HG02970 (cell line): ENCODE results near the gene SETD1B.

Source experiments
- ATAC-seq: cut with Tn5 transposase; IDR thresholded peaks from one replicate; pipeline ENCODE4 v1.9.1; 2021; ENCODE audit warnings: mild to moderate bottlenecking, moderate library complexity, moderate number of reproducible peaks; ENCODE audit not compliant: unreplicated experiment, low FRiP score

Gene SETD1B

DNA sequence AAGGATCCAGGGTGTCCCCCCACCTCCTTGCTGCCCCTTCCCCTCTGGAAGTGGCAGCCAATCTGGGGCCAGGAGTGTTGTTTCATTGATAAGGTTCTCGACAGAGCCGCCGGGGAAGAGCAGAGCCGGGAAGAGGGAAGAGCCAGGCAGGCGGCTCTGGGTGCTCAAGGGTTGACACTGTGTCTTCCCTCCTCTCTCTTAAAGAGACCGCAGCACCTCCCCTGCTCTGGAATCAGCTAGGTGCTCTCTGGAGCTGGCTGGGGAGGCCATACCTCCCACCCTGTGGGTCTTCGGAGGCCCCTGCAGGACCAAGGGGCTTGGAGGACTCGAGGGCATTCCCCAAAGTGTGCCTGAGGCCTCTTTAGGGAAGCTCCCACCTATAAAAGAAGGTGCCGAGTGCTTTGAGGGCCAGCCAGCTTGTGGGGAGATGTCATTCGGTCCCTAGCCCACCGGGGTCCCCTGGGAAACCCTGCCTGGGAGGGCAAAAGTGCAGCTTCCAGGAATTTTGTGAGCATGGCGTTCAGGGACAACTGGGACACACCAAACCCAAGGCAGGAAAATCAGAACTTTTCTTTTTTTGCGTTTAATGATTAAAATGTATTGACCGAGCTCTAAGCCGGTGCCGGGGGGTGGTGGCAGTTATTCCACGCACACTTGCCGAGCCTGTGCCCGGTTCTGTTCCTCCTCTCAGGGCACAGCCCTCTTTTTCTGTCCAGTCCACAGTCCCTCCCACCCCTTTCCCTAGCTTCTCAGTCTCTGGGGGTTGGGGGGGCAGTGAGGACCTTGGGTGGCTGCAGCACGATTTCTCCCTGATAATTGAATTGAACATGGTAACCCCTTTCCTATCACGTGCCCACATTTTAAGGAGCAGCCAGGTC is 3.0 kb downstream of the SETD1B start:
- no peak for ATAC-seq

DNA sequence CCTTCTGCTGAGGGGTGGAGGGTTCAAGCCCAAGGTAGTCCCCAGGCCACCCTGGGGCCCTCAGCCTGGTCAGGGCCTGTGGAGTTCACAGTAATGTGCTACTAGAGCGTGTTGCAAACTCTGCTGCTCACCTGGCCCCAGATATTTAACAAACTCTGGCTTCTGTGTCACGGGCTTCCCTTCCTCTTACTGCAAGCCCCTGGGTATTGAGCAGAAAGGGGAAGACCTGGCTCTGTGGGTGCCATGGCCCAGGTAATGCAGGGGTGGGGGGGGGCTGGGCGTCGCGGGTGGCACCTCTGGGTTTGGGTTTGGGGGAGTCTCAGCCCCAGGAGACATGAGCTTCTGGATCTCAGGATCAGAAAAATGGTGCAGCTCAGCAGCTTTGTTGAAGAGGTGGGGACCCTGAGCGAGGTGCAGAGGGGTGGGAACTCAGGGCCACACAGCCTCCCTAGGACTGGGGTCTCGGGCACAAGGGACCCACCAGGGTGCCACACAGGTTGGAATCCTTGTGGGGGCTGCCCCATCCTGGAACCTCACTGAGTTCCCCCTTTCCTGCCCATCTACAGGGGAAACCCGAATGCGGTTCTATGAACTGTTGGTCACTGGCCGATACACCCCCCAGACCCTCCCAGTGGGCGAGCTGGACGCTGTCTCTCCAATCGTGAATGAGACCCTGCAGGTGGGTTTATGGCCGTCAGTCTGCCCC is 4.0 kb downstream of the SETD1B start:
- ATAC-seq: no peak

- no peak for ATAC-seq
These were observed 4.8 kb downstream of the SETD1B start for GRCh38 chr12:121808623-121809022.

DNA sequence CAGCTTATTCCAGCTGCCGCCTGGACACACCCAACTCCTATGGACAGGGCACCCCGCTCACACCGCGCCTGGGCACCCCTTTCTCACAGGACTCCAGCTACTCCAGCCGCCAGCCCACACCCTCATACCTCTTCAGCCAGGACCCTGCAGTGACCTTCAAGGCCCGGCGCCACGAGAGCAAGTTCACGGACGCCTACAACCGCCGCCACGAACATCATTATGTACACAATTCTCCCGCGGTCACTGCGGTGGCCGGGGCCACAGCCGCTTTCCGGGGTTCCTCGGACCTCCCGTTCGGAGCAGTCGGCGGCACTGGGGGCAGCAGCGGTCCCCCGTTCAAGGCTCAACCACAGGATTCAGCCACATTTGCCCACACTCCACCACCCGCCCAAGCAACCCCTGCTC is 5.9 kb downstream of the SETD1B start:
- ATAC-seq: no peak

GRCh38 chr12:121810234-121810817 is 6.5 kb downstream of the SETD1B start:
- no peak for ATAC-seq

- ATAC-seq: no peak
These were observed 7.1 kb downstream of the SETD1B start for GRCh38 chr12:121810833-121811433.

- ATAC-seq: no peak
These were observed 7.9 kb downstream of the SETD1B start for GRCh38 chr12:121811434-121812319.

DNA sequence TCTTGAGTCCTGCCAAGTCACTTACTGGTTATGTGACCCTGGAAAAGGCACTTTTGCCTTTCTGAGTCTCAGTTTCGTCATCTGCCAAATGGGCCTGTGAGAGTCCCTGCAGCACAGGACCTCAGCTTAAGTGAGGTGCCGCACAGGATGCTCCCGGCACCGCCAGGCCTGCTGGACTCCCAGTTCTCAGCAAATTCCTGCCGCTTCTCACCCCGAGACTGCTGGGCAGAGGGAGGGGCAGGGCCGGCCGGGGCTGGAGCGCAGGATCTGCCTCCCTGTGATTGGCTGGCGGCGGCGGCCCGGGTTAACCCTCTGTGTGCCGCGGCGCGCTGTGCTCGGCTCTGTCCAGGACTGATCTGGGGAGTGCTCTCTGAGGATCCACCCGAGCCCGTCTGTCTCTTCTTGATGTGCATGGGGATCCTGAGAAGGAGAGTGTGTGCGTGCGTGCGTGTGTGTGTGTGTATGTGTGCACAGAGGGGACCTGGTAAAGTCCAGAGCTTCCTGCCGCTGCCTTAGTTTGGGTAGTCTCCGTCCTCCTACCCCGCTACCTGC is 8.6 kb downstream of the SETD1B start:
- no peak for ATAC-seq

GRCh38 chr12:121812921-121813896 is 9.4 kb downstream of the SETD1B start:
- ATAC-seq: no peak

GRCh38 chr12:121813951-121814350 is 10.1 kb downstream of the SETD1B start:
- ATAC-seq: no peak

- ATAC-seq: no peak
These were observed 10.8 kb downstream of the SETD1B start for GRCh38 chr12:121814429-121815119.

GRCh38 chr12:121815263-121815662 is 11.5 kb downstream of the SETD1B start:
- no peak for ATAC-seq

- no peak for ATAC-seq
These were observed 13.3 kb downstream of the SETD1B start for GRCh38 chr12:121816925-121817647.

DNA sequence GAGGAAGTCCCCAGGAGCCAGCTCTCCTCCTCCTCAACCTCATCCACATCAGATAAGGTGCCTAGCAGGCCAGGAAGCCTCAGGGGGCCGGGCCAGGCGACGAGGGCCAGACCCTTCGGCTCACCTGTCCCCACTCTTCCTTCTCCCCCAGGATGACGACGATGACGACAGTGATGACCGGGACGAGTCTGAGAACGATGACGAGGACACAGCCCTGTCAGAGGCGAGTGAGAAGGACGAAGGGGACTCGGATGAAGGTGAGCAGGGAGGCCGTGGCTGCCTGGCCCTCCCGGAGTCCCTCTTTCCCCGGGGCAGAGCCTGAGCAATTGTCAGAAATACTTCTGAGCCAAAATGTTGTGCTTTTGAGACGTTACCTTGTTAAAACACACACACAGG is 13.8 kb downstream of the SETD1B start:
- no peak for ATAC-seq

DNA sequence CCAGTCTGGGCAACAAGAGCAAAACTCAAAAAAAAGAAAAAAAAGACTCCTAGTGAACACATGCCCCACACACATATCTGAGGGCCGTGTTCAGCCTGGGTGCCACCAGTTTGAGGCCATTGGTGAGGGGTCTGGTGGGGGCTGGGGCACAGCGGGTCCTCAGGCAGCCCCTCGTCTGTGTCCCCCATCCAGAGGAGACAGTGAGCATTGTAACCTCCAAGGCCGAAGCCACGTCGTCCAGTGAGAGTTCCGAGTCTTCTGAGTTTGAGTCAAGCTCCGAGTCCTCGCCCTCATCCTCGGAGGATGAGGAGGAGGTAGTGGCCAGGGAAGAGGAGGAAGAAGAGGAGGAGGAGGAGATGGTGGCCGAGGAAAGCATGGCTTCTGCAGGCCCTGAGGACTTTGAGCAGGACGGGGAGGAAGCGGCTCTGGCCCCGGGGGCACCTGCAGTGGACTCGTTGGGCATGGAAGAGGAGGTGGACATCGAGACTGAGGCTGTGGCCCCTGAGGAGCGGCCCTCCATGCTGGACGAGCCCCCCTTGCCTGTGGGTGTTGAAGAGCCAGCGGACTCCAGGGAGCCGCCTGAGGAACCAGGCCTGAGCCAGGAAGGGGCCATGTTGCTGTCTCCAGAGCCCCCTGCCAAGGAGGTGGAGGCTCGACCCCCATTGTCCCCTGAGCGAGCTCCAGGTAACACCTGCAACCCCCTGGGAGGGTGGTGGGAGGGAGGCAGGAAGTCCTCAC is 15.6 kb downstream of the SETD1B start:
- no peak for ATAC-seq

DNA sequence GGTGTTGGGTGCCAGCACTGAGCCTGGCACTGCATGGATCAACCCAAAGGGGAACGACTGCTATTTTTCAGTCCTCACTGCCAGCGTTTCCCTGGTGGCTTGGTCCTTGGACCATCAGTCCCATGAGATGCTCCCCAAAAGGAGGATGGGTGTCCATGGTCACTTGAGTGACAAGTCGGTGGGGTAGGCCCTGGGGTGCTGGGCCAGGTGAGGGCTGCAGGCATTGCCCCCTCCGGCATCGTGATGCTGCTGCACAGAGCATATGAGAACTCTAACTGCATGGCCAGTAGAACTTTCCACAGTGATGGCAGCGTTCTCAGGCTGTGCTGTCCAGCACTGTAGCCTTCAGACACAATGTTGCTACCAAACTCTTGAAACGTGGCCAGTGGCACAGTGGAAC is 16.2 kb downstream of the SETD1B start:
- ATAC-seq: no peak
